BLaER1 (cell line): ENCODE measurements around the gene CCDC180.
A peak's percentile ranks its signal among the peaks of the same experiment; 100 is the strongest.
"Not testable (repeated sequence)": the region's sequence is repeated elsewhere in the genome, so short reads cannot be mapped to it uniquely, and the experiment has no call there.

Experiments used
- H3K27ac ChIP-seq: shearing (Covaris generic); formaldehyde crosslinking; 2 replicates; pipeline ENCODE4 v1.8.1; 2022
- H3K27me3 ChIP-seq: shearing (Covaris generic); formaldehyde crosslinking; 2 replicates; pipeline ENCODE4 v1.8.1; 2022
- H3K36me3 ChIP-seq: shearing (Covaris generic); formaldehyde crosslinking; 2 replicates; pipeline ENCODE4 v1.8.1; 2022
- H3K4me1 ChIP-seq: shearing (Covaris generic); formaldehyde crosslinking; 2 replicates; pipeline ENCODE4 v1.8.1; 2022
- H3K4me2 ChIP-seq: shearing (Covaris generic); formaldehyde crosslinking; 2 replicates; pipeline ENCODE4 v1.8.1; 2022
- H3K4me3 ChIP-seq: shearing (Covaris generic); formaldehyde crosslinking; 2 replicates; pipeline ENCODE4 v1.8.1; 2022
- H3K9ac ChIP-seq: shearing (Covaris generic); formaldehyde crosslinking; 2 replicates; pipeline ENCODE4 v1.8.1; 2022
- H3K9me3 ChIP-seq: shearing (Covaris generic); formaldehyde crosslinking; 2 replicates; pipeline ENCODE4 v1.8.1; 2022
- H4K20me1 ChIP-seq: shearing (Covaris generic); formaldehyde crosslinking; 2 replicates; pipeline ENCODE4 v1.8.1; 2022
- Cebpa-rat ChIP-seq: shearing (Covaris generic); IDR thresholded peaks from 2 replicates; pipeline ENCODE4 v1.8.1; 2022

CCDC180 gene

GRCh38 chr9:97319395-97319794 lies 11.9 kb downstream of the CCDC180 start:
- H4K20me1 ChIP-seq, result no peaks in the 10 kb centered on the region
- H3K9me3 ChIP-seq, result peaks cover 26% of the 10 kb centered on the region
- peaks cover 18% of the 10 kb centered on the region for H3K4me1 ChIP-seq
- no peaks in the 10 kb centered on the region for H3K27me3 ChIP-seq
- no peak overlapping the region for H3K27ac ChIP-seq
- TF ChIP-seq Cebpa-rat, result no peak
- H3K4me2 ChIP-seq, result peak overlapping the region; percentile 29
- no peak overlapping the region for H3K4me3 ChIP-seq
- H3K36me3 ChIP-seq, result no peaks in the 10 kb centered on the region
- H3K9ac ChIP-seq, result no peak overlapping the region

GRCh38 chr9:97320080-97320642 lies 12.7 kb downstream of the CCDC180 start:
- Histone ChIP-seq H3K4me1 (peaks cover 18% of the 10 kb centered on the region), H4K20me1 (no peaks in the 10 kb centered on the region), H3K4me3 (peak overlapping the region; percentile 8; the same call in 1 of the 2 replicates), H3K27me3 (no peaks in the 10 kb centered on the region), H3K27ac (no peak overlapping the region), H3K9ac (no peak overlapping the region), H3K36me3 (no peaks in the 10 kb centered on the region), H3K4me2 (peak overlapping the region; percentile 29), H3K9me3 (peaks cover 26% of the 10 kb centered on the region)
- TF ChIP-seq Cebpa-rat, result no peak

- Histone ChIP-seq H3K9me3 (peaks cover 26% of the 10 kb centered on the region), H4K20me1 (no peaks in the 10 kb centered on the region), H3K27ac (no peak overlapping the region), H3K9ac (no peak overlapping the region), H3K4me1 (peaks cover 18% of the 10 kb centered on the region), H3K4me3 (no peak overlapping the region), H3K27me3 (no peaks in the 10 kb centered on the region), H3K36me3 (no peaks in the 10 kb centered on the region), H3K4me2 (no peak overlapping the region)
- TF ChIP-seq Cebpa-rat, result no peak
Observed at GRCh38 chr9:97321251-97321650, 13.8 kb downstream of the CCDC180 start.

- H4K20me1 ChIP-seq, result no peaks in the 10 kb centered on the region
- H3K4me2 ChIP-seq, result no peak overlapping the region
- no peak overlapping the region for H3K9ac ChIP-seq
- no peaks in the 10 kb centered on the region for H3K36me3 ChIP-seq
- peaks cover 18% of the 10 kb centered on the region for H3K4me1 ChIP-seq
- no peak overlapping the region for H3K27ac ChIP-seq
- peaks cover 26% of the 10 kb centered on the region for H3K9me3 ChIP-seq
- no peaks in the 10 kb centered on the region for H3K27me3 ChIP-seq
- H3K4me3 ChIP-seq, result no peak overlapping the region
- no peak for TF ChIP-seq Cebpa-rat
Observed at GRCh38 chr9:97321691-97322090, 14.2 kb downstream of the CCDC180 start.

- no peak for TF ChIP-seq Cebpa-rat
- no peak overlapping the region for H3K4me2 ChIP-seq
- peaks cover 26% of the 10 kb centered on the region for H3K9me3 ChIP-seq
- no peak overlapping the region for H3K4me3 ChIP-seq
- H3K36me3 ChIP-seq, result no peaks in the 10 kb centered on the region
- no peak overlapping the region for H3K9ac ChIP-seq
- peaks cover 18% of the 10 kb centered on the region for H3K4me1 ChIP-seq
- no peaks in the 10 kb centered on the region for H4K20me1 ChIP-seq
- H3K27me3 ChIP-seq, result no peaks in the 10 kb centered on the region
- no peak overlapping the region for H3K27ac ChIP-seq
Observed at GRCh38 chr9:97322105-97322504, 14.6 kb downstream of the CCDC180 start.

- H3K9me3 ChIP-seq, result peaks cover 19% of the 10 kb centered on the region
- H3K9ac ChIP-seq, result no peak overlapping the region
- H3K4me3 ChIP-seq, result no peak overlapping the region
- no peak overlapping the region for H3K4me2 ChIP-seq
- H3K27me3 ChIP-seq, result no peaks in the 10 kb centered on the region
- H3K36me3 ChIP-seq, result no peaks in the 10 kb centered on the region
- H3K4me1 ChIP-seq, result peaks cover 4% of the 10 kb centered on the region
- H4K20me1 ChIP-seq, result no peaks in the 10 kb centered on the region
- TF ChIP-seq Cebpa-rat, result no peak
- no peak overlapping the region for H3K27ac ChIP-seq
Observed at GRCh38 chr9:97324954-97325353, 17.5 kb downstream of the CCDC180 start.

GRCh38 chr9:97327562-97327961 lies 20.1 kb downstream of the CCDC180 start:
- no peak overlapping the region for H3K4me2 ChIP-seq
- no peaks in the 10 kb centered on the region for H4K20me1 ChIP-seq
- no peaks in the 10 kb centered on the region for H3K4me1 ChIP-seq
- H3K27me3 ChIP-seq, result no peaks in the 10 kb centered on the region
- no peaks in the 10 kb centered on the region for H3K9me3 ChIP-seq
- TF ChIP-seq Cebpa-rat, result no peak
- no peak overlapping the region for H3K9ac ChIP-seq
- H3K4me3 ChIP-seq, result no peak overlapping the region
- no peak overlapping the region for H3K27ac ChIP-seq
- no peaks in the 10 kb centered on the region for H3K36me3 ChIP-seq

GRCh38 chr9:97332993-97333392 lies 25.5 kb downstream of the CCDC180 start:
- TF ChIP-seq Cebpa-rat, result no peak

GRCh38 chr9:97335622-97336021 lies 28.2 kb downstream of the CCDC180 start:
- H3K27ac ChIP-seq, H3K4me2 ChIP-seq, H4K20me1 ChIP-seq, H3K9me3 ChIP-seq, H3K9ac ChIP-seq, H3K4me3 ChIP-seq, H3K36me3 ChIP-seq, H3K4me1 ChIP-seq, H3K27me3 ChIP-seq: not testable (repeated sequence)

More at GRCh38 chr9:97332993-97333392, 25.5 kb downstream of the CCDC180 start:
- Histone ChIP-seq H3K36me3 (no peaks in the 10 kb centered on the region), H3K4me3 (no peak overlapping the region), H3K4me2 (no peak overlapping the region), H3K27me3 (no peaks in the 10 kb centered on the region), H4K20me1 (no peaks in the 10 kb centered on the region), H3K9me3 (no peaks in the 10 kb centered on the region; the same call in 1 of the 2 replicates), H3K4me1 (no peaks in the 10 kb centered on the region), H3K27ac (no peak overlapping the region), H3K9ac (no peak overlapping the region)

GRCh38 chr9:97348871-97349270 lies 41.4 kb downstream of the CCDC180 start:
- H3K4me2 ChIP-seq, result no peak overlapping the region
- H3K4me3 ChIP-seq, result no peak overlapping the region

GRCh38 chr9:97349400-97349799 lies 41.9 kb downstream of the CCDC180 start:
- Histone ChIP-seq H4K20me1 (no peaks in the 10 kb centered on the region), H3K4me2 (no peak overlapping the region), H3K4me3 (no peak overlapping the region), H3K27ac (no peak overlapping the region), H3K27me3 (no peaks in the 10 kb centered on the region), H3K36me3 (no peaks in the 10 kb centered on the region), H3K9me3 (no peaks in the 10 kb centered on the region), H3K4me1 (no peaks in the 10 kb centered on the region), H3K9ac (no peak overlapping the region)
- no peak for TF ChIP-seq Cebpa-rat

More at GRCh38 chr9:97348871-97349270, 41.4 kb downstream of the CCDC180 start:
- no peaks in the 10 kb centered on the region for H3K36me3 ChIP-seq
- H3K27me3 ChIP-seq, result no peaks in the 10 kb centered on the region
- H3K27ac ChIP-seq, result no peak overlapping the region
- no peak overlapping the region for H3K9ac ChIP-seq
- H3K4me1 ChIP-seq, result no peaks in the 10 kb centered on the region
- no peaks in the 10 kb centered on the region for H3K9me3 ChIP-seq
- no peak for TF ChIP-seq Cebpa-rat
- no peaks in the 10 kb centered on the region for H4K20me1 ChIP-seq
